Measurements from ENCODE around the gene MAP4K5. TPM values are rescaled to one million over a fixed set of nuclear protein-coding genes. Genes with fewer than 3 reads are reported as not detected.

The MAP4K5 gene
- total RNA-seq, 1 donor from 2014 or later: 158 TPM

DNA sequence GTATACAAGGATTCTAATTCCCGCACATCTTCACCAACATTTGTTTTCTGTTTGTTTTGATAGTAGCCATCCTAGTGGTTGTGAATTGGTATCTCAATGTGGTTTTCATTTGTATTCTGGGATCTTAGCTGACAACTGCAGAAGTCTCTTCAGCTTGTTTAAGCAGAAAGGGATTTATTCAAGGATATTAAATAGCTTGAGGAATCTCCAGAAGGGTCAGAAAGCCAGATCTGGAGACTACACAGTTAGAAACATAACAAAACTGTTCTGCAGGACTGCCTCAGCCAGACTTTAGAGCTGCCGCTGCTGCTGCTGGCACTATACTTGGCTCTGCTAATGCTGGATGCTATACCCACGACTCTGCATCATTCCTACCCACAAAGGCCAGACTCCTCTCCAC, 122.3 kb downstream of the MAP4K5 start:
- Histone ChIP-seq H3K4me3 (no peak overlapping the region), H3K27me3 (no peaks in the 10 kb centered on the region), H3K36me3 (no peaks in the 10 kb centered on the region), H3K27ac (peak overlapping the region; percentile 36), H3K9me3 (no peaks in the 10 kb centered on the region), H3K4me1 (peaks cover 7% of the 10 kb centered on the region)
- TF ChIP-seq POLR2AphosphoS5 (IDR thresholded peaks at IDR 0.05; ENCODE audit: insufficient read depth in 1 of 2, low read depth in 1 of 2): no peak
- TF ChIP-seq POLR2A (IDR thresholded peaks at IDR 0.05): no peak
- TF ChIP-seq, protein P1, sequence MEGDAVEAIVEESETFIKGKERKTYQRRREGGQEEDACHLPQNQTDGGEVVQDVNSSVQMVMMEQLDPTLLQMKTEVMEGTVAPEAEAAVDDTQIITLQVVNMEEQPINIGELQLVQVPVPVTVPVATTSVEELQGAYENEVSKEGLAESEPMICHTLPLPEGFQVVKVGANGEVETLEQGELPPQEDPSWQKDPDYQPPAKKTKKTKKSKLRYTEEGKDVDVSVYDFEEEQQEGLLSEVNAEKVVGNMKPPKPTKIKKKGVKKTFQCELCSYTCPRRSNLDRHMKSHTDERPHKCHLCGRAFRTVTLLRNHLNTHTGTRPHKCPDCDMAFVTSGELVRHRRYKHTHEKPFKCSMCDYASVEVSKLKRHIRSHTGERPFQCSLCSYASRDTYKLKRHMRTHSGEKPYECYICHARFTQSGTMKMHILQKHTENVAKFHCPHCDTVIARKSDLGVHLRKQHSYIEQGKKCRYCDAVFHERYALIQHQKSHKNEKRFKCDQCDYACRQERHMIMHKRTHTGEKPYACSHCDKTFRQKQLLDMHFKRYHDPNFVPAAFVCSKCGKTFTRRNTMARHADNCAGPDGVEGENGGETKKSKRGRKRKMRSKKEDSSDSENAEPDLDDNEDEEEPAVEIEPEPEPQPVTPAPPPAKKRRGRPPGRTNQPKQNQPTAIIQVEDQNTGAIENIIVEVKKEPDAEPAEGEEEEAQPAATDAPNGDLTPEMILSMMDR (IDR thresholded peaks at IDR 0.05): no peak
- intact Hi-C loops (cut with DNase I): no loop called here
- DNase-seq (ENCODE audit: extremely low spot score in 2 of 2): no peak

GRCh38 chr14:50407111-50407812, 125.1 kb downstream of the MAP4K5 start:
- intact Hi-C loops (cut with DNase I): no loop called here
- DNase-seq (ENCODE audit: extremely low spot score in 2 of 2): no peak
- Histone ChIP-seq H3K27ac (no peak overlapping the region), H3K27me3 (no peaks in the 10 kb centered on the region), H3K4me3 (no peak overlapping the region), H3K4me1 (peaks cover 15% of the 10 kb centered on the region), H3K9me3 (no peaks in the 10 kb centered on the region), H3K36me3 (no peaks in the 10 kb centered on the region)
- TF ChIP-seq, protein P1 (IDR thresholded peaks at IDR 0.05): no peak
- no peak for TF ChIP-seq POLR2A (IDR thresholded peaks at IDR 0.05)
- no peak for TF ChIP-seq POLR2AphosphoS5 (IDR thresholded peaks at IDR 0.05; ENCODE audit: insufficient read depth in 1 of 2, low read depth in 1 of 2)

- Histone ChIP-seq H3K27ac (no peak overlapping the region), H3K9me3 (no peaks in the 10 kb centered on the region), H3K4me3 (no peak overlapping the region), H3K27me3 (no peaks in the 10 kb centered on the region), H3K4me1 (peaks cover 23% of the 10 kb centered on the region), H3K36me3 (no peaks in the 10 kb centered on the region)
- intact Hi-C loops (cut with DNase I): no loop called here
- TF ChIP-seq POLR2AphosphoS5 (IDR thresholded peaks at IDR 0.05; ENCODE audit: insufficient read depth in 1 of 2, low read depth in 1 of 2): no peak
- no peak for TF ChIP-seq POLR2A (IDR thresholded peaks at IDR 0.05)
- TF ChIP-seq, protein P1 (IDR thresholded peaks at IDR 0.05): no peak
- peak in 1 of 2 donors; percentile 22 for DNase-seq (ENCODE audit: extremely low spot score in 2 of 2)
Observed at GRCh38 chr14:50403419-50403818, 128.9 kb downstream of the MAP4K5 start.

GRCh38 chr14:50402965-50403364, 129.4 kb downstream of the MAP4K5 start:
- Histone ChIP-seq H3K27ac (no peak overlapping the region), H3K27me3 (no peaks in the 10 kb centered on the region), H3K9me3 (no peaks in the 10 kb centered on the region), H3K36me3 (no peaks in the 10 kb centered on the region), H3K4me1 (peaks cover 27% of the 10 kb centered on the region), H3K4me3 (no peak overlapping the region)
- peak in 1 of 2 donors; percentile 27 for DNase-seq (ENCODE audit: extremely low spot score in 2 of 2)
- intact Hi-C loops (cut with DNase I): no loop called here
- no peak for TF ChIP-seq POLR2AphosphoS5 (IDR thresholded peaks at IDR 0.05; ENCODE audit: insufficient read depth in 1 of 2, low read depth in 1 of 2)
- TF ChIP-seq POLR2A (IDR thresholded peaks at IDR 0.05): no peak
- TF ChIP-seq, protein P1 (IDR thresholded peaks at IDR 0.05): no peak

DNA sequence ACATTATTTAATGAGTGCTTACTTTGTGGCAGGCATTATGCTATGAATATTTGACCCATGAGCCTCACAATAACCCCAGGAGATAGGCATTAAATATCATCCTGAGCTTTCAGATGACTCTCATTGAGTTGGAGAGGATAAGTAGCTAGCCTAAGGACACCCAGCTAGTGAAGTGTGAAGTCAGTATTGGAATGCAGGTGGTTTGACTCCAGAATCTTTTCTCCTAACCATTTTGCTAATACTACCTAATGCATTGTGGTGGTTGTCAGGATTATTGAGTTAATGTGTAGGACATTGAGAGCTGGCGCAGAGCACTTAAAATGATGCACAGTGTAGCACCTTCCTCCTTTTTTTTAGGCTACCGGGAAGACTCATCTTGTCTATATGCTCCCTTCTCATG, 131.9 kb downstream of the MAP4K5 start:
- no peaks in the 10 kb centered on the region for H3K27me3 ChIP-seq
- H3K4me3 ChIP-seq: no peak overlapping the region
- no peaks in the 10 kb centered on the region for H3K36me3 ChIP-seq
- intact Hi-C loops (cut with DNase I): no loop called here
- no peak for DNase-seq (ENCODE audit: extremely low spot score in 2 of 2)
- peak overlapping the region; percentile 17 for H3K27ac ChIP-seq
- no peaks in the 10 kb centered on the region for H3K9me3 ChIP-seq
- H3K4me1 ChIP-seq: peaks cover 35% of the 10 kb centered on the region
- no peak for TF ChIP-seq POLR2A (IDR thresholded peaks at IDR 0.05)

All from vagina (tissue), 2 donors.